B cell (primary cell): ENCODE data around the gene ERGIC1. TPM values are rescaled to one million over a fixed set of nuclear protein-coding genes. Genes with fewer than 3 reads are reported as not detected.

Experiments
- ATAC-seq: fragments of 200-7000 bp; cut with Tn5 transposase; one replicate; pipeline ENCODE4 v1.10.0; 2021; ENCODE audit warnings: low read depth, mild to moderate bottlenecking, moderate number of reproducible peaks, moderate library complexity
- CTCF ChIA-PET: fragments of 350-600 bp; sonication (Branson Sonifier 250); formaldehyde crosslinking; loops from one replicate; lab custom pipeline; 2021; ENCODE audit warnings: antibody characterized with exemption, inconsistent platforms; lab: Charles Lee
- POLR2A ChIA-PET: fragments of 350-600 bp; sonication (Branson Sonifier 250); formaldehyde crosslinking; loops from one replicate; lab custom pipeline; 2021; ENCODE audit warnings: antibody characterized with exemption; lab: Charles Lee
- DNase-seq: peaks from one replicate; pipeline ENCODE4 v3.0.0; 2013
- H2AFZ ChIP-seq: 2 replicates; pipeline ENCODE4 v1.6.1; 2012; ENCODE audit warnings: mild to moderate bottlenecking, low read depth, low read length; ENCODE audit not compliant: insufficient read depth, poor library complexity, severe bottlenecking
- H3K27ac ChIP-seq, 2 donors: 1 replicate in 1 of 2; 2 replicates in 1 of 2; pipeline ENCODE4 v1.5.1; 2012 to 2013; ENCODE audit warnings: low read length in 2 of 2, mild to moderate bottlenecking in 2 of 2, moderate library complexity in 1 of 2
- H3K27me3 ChIP-seq, 4 experiments: fragments of 200-600 bp in 1 of 4; sonication (generic) in 1 of 4; replicated peaks in 1 of 4; 1 replicate in 2 of 4; 2 replicates in 2 of 4; pipeline versions ENCODE4 v1.6.1 to v1.7.0; 2013 to 2016; ENCODE audit warnings: low read length in 3 of 4, mild to moderate bottlenecking in 2 of 4, mixed read lengths in 1 of 4, moderate library complexity in 1 of 4; ENCODE audit not compliant: insufficient read depth in 4 of 4, control insufficient read depth in 3 of 4; ENCODE audit errors: control extremely low read depth in 1 of 4
- H3K36me3 ChIP-seq, 2 experiments: replicated peaks in 1 of 2; 1 replicate in 1 of 2; 2 replicates in 1 of 2; pipeline versions ENCODE4 v1.6.1 to v1.7.1; 2013; ENCODE audit warnings: low read length in 1 of 2; ENCODE audit not compliant: insufficient read depth in 2 of 2, control insufficient read depth in 1 of 2; ENCODE audit errors: control extremely low read depth in 1 of 2, extremely low read depth in 1 of 2
- H3K4me1 ChIP-seq, 2 donors: fragments of 200-600 bp in 1 of 2; sonication (generic) in 1 of 2; 1 replicate in 1 of 2; 2 replicates in 1 of 2; pipeline versions ENCODE4 v1.5.1 to v1.6.1; 2013 to 2017; ENCODE audit warnings: low read length in 2 of 2; ENCODE audit not compliant: control insufficient read depth in 2 of 2, insufficient read depth in 2 of 2
- H3K4me2 ChIP-seq: replicated peaks from 2 replicates; pipeline ENCODE3; 2012; ENCODE audit warnings: mild to moderate bottlenecking, low read depth, low read length; ENCODE audit not compliant: poor library complexity, severe bottlenecking
- H3K4me3 ChIP-seq, 5 experiments: fragments of 200-600 bp in 1 of 5; sonication (generic) in 1 of 5; 1 replicate in 3 of 5; 2 replicates in 2 of 5; pipeline versions ENCODE4 v1.5.1 to v1.7.0; 2011 to 2016; ENCODE audit warnings: low read length in 4 of 5, mild to moderate bottlenecking in 4 of 5, low read depth in 2 of 5, control low read depth in 1 of 5, moderate library complexity in 1 of 5; ENCODE audit not compliant: insufficient read depth in 1 of 5; ENCODE audit errors: control extremely low read depth in 1 of 5, extremely low read depth in 1 of 5
- H3K79me2 ChIP-seq: fragments of 200-600 bp; sonication (generic); one replicate; pipeline ENCODE4 v1.6.0; 2016; ENCODE audit warnings: low read length; ENCODE audit not compliant: control insufficient read depth, insufficient read depth
- H3K9ac ChIP-seq: fragments of 200-600 bp; sonication (generic); 2 replicates; pipeline ENCODE4 v1.6.1; 2017; ENCODE audit warnings: mild to moderate bottlenecking, low read length, moderate library complexity
- H3K9me3 ChIP-seq, 3 donors: one replicate each; pipeline versions ENCODE4 v1.6.1 to v1.7.1; 2013; ENCODE audit warnings: low read length in 2 of 3; ENCODE audit not compliant: control insufficient read depth in 2 of 3, insufficient read depth in 1 of 3; ENCODE audit errors: control extremely low read depth in 1 of 3
- H4K20me1 ChIP-seq: 2 replicates; pipeline ENCODE4 v1.6.0; 2012; ENCODE audit warnings: mild to moderate bottlenecking, low read length; ENCODE audit not compliant: insufficient read depth, control insufficient read depth, poor library complexity, severe bottlenecking
- H3K27ac Mint-ChIP-seq: one replicate; pipeline ENCODE4 v1.8.0; 2021; ENCODE audit warnings: mixed read lengths
- H3K27me3 Mint-ChIP-seq: one replicate; pipeline ENCODE4 v1.8.0; 2021; ENCODE audit warnings: mixed read lengths
- H3K4me1 Mint-ChIP-seq: one replicate; pipeline ENCODE4 v1.8.0; 2021; ENCODE audit warnings: mixed read lengths
- H3K4me3 Mint-ChIP-seq: one replicate; pipeline ENCODE4 v1.8.0; 2021; ENCODE audit warnings: mixed read lengths
- H3K9me3 Mint-ChIP-seq: one replicate; pipeline ENCODE4 v1.8.0; 2022; ENCODE audit warnings: mixed read lengths; ENCODE audit not compliant: insufficient read depth
- CTCF ChIP-seq: fragments of 200-600 bp; IDR thresholded peaks from one replicate; pipeline ENCODE4 v1.8.0; 2022; ENCODE audit warnings: antibody characterized with exemption, mild to moderate bottlenecking
- WGBS: methylation state at CpG from one replicate; pipeline ENCODE4 v1.1.5; 2013; ENCODE audit warnings: missing lambda C conversion rate; ENCODE audit not compliant: insufficient coverage; 5-methylcytosine and 5-hydroxymethylcytosine counted together
- intact Hi-C: fragments of 100-400 bp; cut with micrococcal nuclease; formaldehyde crosslinking; loops from one replicate; pipeline ENCODE4 v1.10.0; 2022
- polyA plus RNA-seq: library from polyadenylated mRNA; depleted of rRNA; stranded (reverse); fragments of >200 nt; gene quantifications from 2 replicates; pipeline ENCODE4 v1.2.3, GENCODE V29; 2012
- total RNA-seq, 2 donors: library from RNA; stranded (reverse); fragments of 120-200 nt in 1 of 2; gene quantifications; 1 replicate in 1 of 2; 2 replicates in 1 of 2; pipeline versions ENCODE4 v1.2.3 to v1.2.4, GENCODE V29; 2013 to 2022

Gene ERGIC1
- total and polyA plus RNA-seq, 2 donors (not counting 1 experiment from before 2014, with no cell fraction given) = 86.3 to 140 TPM

- no peak for ATAC-seq
- no peak overlapping the region for H3K4me3 Mint-ChIP-seq
These were observed 28.3 kb upstream of the ERGIC1 start for GRCh38 chr5:172805736-172806255.

More at GRCh38 chr5:172805736-172806255, 28.3 kb upstream of the ERGIC1 start:
- H3K9me3 ChIP-seq = peaks cover 0 to 4% (median 0%) of the 10 kb centered on the region in 3 donors
- peaks cover 8 to 12% of the 10 kb centered on the region in 2 donors for H3K4me1 ChIP-seq
- no peaks in the 10 kb centered on the region for H4K20me1 ChIP-seq
- no peaks in the 10 kb centered on the region for H3K36me3 ChIP-seq
- 98% methylated on average over 8 of the region's 9 CpGs for WGBS
- no peak overlapping the region for H2AFZ ChIP-seq
- intact Hi-C loops = no loop called here
- H3K9ac ChIP-seq = no peak overlapping the region
- no peaks in the 10 kb centered on the region for H3K27me3 ChIP-seq
- H3K4me2 ChIP-seq = no peak overlapping the region
- CTCF ChIA-PET = interaction anchor here (0.6 to 1.0 kb wide), 2 partner anchors 33 to 90 kb away, joined by 3 read pairs; no protein-coding TSS in a partner anchor
- TF ChIP-seq CTCF = no peak
- Mint-ChIP-seq H3K4me1 (peaks cover 13% of the 10 kb centered on the region), H3K27ac (peak overlapping the region; percentile 83), H3K9me3 (no peaks in the 10 kb centered on the region), H3K27me3 (no peaks in the 10 kb centered on the region)
- no peak overlapping the region for H3K4me3 ChIP-seq
- DNase-seq = no peak
- no peaks in the 10 kb centered on the region for H3K79me2 ChIP-seq
- POLR2A ChIA-PET = interaction anchor here (1.2 to 2.7 kb wide), 3 partner anchors 34 to 252 kb away, joined by 3 to 29 read pairs (median 17); partner anchors contain the start of gene DUSP1
- peak overlapping the region in 1 of 2 donors; percentile 38 for H3K27ac ChIP-seq
